ENCODE results near the gene CCDC77.

The CCDC77 gene

GRCh38 chr12:454833-455232 is 53.4 kb downstream of the CCDC77 start:
- DNase-seq = no peak

- no peak for DNase-seq
Observed at GRCh38 chr12:455821-456220, 54.4 kb downstream of the CCDC77 start.

- no peak for DNase-seq
Observed at GRCh38 chr12:457676-458075, 56.2 kb downstream of the CCDC77 start.

GRCh38 chr12:459050-459429 is 57.6 kb downstream of the CCDC77 start:
- no peak for DNase-seq

- no peak for DNase-seq
Observed at GRCh38 chr12:459430-460258, 58.2 kb downstream of the CCDC77 start, which contains the start of gene B4GALNT3. B4GALNT3 (plus strand) TSS chr12:459939; CDS start chr12:460377, 438 bp downstream.

DNA sequence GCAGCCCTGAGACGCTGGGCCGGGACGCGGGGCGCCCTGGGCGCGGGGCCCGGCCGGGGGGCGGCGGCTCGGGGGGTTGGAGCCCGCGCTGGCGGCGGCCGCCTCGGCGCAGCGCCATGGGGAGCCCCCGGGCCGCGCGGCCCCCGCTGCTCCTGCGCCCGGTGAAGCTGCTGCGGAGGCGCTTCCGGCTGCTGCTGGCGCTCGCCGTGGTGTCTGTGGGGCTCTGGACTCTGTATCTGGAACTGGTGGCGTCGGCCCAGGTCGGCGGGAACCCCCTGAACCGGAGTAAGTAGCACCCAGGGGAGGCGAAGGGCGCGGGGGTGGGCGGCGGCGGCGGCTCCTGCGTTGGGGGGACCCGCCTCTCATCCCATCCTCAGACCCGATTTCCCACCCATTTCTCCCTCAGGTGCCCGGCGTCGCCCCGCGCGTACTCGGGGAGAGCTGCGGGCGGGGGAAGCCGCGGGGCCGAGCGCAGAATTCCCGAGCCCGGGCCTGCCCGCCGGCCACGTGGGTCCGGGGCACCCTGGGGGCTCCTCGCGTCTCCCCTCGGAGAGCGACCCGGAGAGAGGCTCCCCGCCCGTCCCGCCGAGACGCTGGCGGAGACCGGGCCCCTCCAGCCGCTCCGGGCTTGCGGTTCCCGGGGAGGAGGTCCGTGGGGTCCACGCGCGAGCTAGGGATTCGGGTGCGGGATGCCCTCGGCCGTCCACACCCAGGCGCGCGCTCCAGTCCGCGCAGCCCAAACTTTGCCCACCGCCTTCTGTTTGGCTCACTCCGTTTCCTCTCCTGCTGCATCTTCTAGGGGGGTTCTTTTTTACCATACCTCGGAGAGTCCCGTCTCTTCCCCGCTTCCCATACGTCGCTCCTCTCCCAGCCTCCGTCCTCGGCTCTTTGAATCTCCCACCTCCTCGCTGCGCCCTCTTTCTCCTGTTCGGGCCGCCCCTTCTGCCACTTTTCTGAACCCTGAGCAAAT is 59.1 kb downstream of the CCDC77 start:
- DNase-seq = no peak

- DNase-seq = no peak
Observed at GRCh38 chr12:461425-461824, 60.0 kb downstream of the CCDC77 start.

GRCh38 chr12:462936-463705 is 61.7 kb downstream of the CCDC77 start:
- no peak for DNase-seq

GRCh38 chr12:464484-465267 is 63.2 kb downstream of the CCDC77 start:
- no peak for DNase-seq

DNA sequence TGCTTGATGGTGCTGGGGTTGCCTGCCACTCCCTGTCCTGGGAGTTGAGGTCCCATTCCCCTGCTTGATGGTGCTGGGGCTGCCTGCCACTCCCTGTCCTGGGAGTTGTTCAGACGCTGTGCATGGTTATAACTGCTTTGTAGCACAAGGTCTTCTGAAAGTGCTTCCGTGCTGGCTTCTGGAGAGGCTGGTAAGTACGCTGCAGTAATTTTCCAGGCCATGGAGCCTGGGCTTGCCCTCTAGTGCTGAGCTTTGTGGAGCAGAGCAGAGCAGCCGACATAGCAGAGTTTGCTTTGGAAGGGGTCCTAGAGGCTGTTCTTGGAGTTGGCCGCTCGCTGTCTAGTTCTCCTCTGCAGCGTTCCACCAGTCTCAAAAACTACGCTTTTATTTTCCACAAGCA is 64.6 kb downstream of the CCDC77 start:
- DNase-seq = no peak

DNA sequence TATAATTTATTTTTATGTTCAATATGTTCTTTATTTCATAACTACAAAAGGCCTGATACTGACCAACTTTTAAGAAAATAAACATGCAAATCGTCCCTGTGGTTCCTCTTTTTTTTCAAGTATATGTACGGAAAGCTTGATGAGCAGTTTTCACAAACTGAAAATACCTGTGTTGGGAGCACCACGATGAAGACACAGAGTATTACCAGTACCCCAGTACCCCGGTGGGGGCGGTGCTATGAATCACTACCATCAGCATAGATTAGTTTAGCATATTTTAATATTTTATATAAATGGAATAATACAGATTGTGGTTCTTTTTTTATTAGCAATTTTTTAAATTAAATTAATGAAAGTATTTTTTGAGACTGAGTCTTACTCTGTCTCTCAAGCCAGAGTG is 65.3 kb downstream of the CCDC77 start:
- DNase-seq = no peak

GRCh38 chr12:467591-467990 is 66.1 kb downstream of the CCDC77 start:
- no peak for DNase-seq

DNA sequence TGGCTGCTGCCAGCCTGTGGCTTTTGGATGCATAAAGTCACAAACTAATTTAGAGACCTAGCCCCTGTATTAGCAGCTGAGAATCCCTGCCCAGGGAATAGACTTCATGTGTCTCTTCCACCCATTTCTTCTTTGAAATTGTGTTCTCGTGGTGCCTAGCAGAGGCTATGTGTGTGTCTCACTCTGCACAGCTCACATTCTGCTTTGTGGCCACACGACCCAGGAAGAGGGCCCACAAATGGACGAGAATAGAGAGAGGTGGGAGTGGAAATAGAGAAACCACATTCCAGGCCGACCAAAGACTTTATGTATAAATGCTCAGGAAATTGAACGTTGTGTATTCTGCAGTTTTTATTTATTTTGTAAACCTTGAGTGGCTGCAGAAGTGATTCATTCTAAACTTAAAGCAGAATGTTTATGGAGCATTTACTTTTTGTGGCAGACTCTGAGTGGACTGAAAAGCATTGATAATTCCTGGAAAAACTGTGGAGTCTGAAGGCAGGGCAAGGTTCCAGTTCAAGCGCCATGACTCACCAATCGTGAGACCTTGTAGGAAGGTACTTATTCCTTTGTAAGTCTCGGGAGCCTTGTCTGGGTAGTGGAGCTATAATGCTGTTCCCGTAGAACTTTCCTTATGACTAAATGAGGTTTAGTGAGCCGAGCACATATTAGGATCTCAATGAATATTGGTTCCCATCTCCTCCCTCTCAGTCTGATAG is 67.4 kb downstream of the CCDC77 start:
- DNase-seq = no peak

DNA sequence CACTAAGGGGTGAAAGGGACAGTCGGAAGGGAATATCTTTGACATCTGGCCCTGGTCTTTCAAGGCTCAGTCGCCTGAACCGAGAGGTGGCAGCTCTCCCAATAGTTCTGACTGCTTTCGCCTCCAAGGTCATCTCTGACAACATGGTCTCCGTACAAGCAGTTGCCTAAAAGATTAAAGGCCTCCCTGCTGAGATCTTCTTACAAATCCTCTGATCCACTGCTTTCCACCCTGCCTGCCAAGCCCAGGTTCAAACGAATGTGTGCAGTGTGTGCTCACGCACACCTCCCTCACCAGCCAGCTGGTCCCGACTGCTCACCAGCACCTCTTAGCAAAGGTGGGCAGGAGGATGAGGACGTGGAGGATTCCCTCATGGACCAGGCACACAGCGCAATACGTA is 68.7 kb downstream of the CCDC77 start:
- no peak for DNase-seq

DNA sequence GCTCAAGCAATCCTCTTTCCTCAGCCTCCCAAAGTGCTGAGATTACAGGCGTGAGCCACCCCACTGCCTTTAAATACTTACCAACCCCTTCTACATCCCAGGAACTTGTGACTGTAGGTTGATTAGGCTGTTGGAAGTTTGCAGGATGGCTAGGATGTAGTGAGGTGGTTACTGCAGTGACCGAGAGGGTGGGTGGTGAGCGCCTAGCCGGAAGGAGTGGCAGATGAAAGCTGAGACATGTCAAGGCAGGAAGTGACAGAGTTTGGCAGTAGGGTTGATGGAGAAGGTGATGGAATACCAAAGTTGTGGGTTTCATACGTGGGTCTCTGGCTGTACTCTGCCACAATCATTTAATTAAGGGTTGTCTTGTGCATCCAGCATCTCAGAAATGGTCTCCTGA is 71.8 kb downstream of the CCDC77 start:
- DNase-seq = no peak

- DNase-seq = no peak
Observed at GRCh38 chr12:473863-474577, 72.6 kb downstream of the CCDC77 start.

- DNase-seq = no peak
Observed at GRCh38 chr12:475286-475685, 73.8 kb downstream of the CCDC77 start.

DNA sequence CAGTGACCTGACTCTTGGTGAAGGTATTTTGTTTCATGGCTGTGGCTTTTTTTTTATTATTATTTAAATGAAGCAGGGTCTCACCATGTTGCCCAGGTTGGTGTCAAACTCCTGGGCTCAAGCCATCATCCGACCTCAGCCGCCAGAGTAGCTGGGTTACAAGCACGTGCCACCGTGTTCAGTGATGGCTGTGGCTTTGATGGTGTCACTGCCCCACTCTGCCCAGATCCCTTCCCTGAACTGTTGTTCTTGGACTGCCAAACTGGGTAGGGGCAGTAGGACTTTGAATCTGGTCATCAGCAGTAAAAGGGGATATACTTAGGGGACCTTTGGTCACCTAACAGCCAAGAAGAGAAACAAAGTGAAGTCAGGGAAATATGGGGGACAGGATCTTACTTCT is 77.7 kb downstream of the CCDC77 start:
- DNase-seq = no peak

- DNase-seq = no peak
Observed at GRCh38 chr12:480831-481816, 79.7 kb downstream of the CCDC77 start.

- no peak for DNase-seq
Observed at GRCh38 chr12:482061-482460, 80.6 kb downstream of the CCDC77 start.
